WTC11 (cell line): ENCODE data around the gene CALCOCO2. TPM values are rescaled to one million over a fixed set of nuclear protein-coding genes. Genes with fewer than 3 reads are reported as not detected.
A peak's percentile ranks its signal among the peaks of the same experiment; 100 is the strongest.

Experiments
- CBFB ChIP-seq: sonication (generic); formaldehyde crosslinking; IDR thresholded peaks from 2 replicates; pipeline ENCODE4 v1.8.1; 2022; ENCODE audit warnings: mild to moderate bottlenecking, low read depth, missing genetic modification reagents
- ETV6 ChIP-seq: sonication (generic); formaldehyde crosslinking; IDR thresholded peaks from 2 replicates; pipeline ENCODE4 v1.8.1; 2022; ENCODE audit warnings: mild to moderate bottlenecking, missing genetic modification reagents
- GTF2I ChIP-seq: fragments of 250-450 bp; sonication (Bioruptor Pico); conservative IDR thresholded peaks from 2 replicates; pipeline ENCODE4 v1.4.0; 2021; ENCODE audit warnings: mild to moderate bottlenecking
- NFE2L1 ChIP-seq: sonication (generic); formaldehyde crosslinking; IDR thresholded peaks from 2 replicates; pipeline ENCODE4 v1.8.1; 2023; ENCODE audit warnings: missing genetic modification reagents
- NFYB ChIP-seq: sonication (generic); formaldehyde crosslinking; conservative IDR thresholded peaks from 2 replicates; pipeline ENCODE4 v1.8.0; 2022; ENCODE audit warnings: low read depth, missing genetic modification reagents
- PRRX2 ChIP-seq: fragments of 250-450 bp; sonication (Bioruptor Pico); IDR thresholded peaks from 2 replicates; pipeline ENCODE4 v1.8.0; 2021; ENCODE audit warnings: mild to moderate bottlenecking
- RELA ChIP-seq: sonication (generic); formaldehyde crosslinking; IDR thresholded peaks from 2 replicates; pipeline ENCODE4 v1.8.1; 2022; ENCODE audit warnings: missing genetic modification reagents, mild to moderate bottlenecking, borderline replicate concordance
- ZBTB21 ChIP-seq: sonication (generic); formaldehyde crosslinking; IDR thresholded peaks from 2 replicates; pipeline ENCODE4 v1.8.1; 2023; ENCODE audit warnings: mild to moderate bottlenecking, missing genetic modification reagents, borderline replicate concordance
- ZNF121 ChIP-seq: sonication (generic); formaldehyde crosslinking; IDR thresholded peaks from 2 replicates; pipeline ENCODE4 v1.8.0; 2023; ENCODE audit warnings: missing genetic modification reagents
- ZNF232 ChIP-seq: sonication (generic); formaldehyde crosslinking; IDR thresholded peaks from 2 replicates; pipeline ENCODE4 v1.8.0; 2022; ENCODE audit warnings: mild to moderate bottlenecking, missing genetic modification reagents
- ZNF416 ChIP-seq: fragments of 250-450 bp; sonication (Bioruptor Pico); IDR thresholded peaks from 2 replicates; pipeline ENCODE4 v1.9.0; 2021; ENCODE audit warnings: mild to moderate bottlenecking, inconsistent platforms
- total RNA-seq: library from RNA; stranded (reverse); gene quantifications from 3 replicates; pipeline ENCODE4 v1.2.3, GENCODE V29; 2021
- TF ChIP-seq, protein P1 (sequence below): sonication (generic); formaldehyde crosslinking; IDR thresholded peaks from 2 replicates; pipeline ENCODE4 v1.8.0; 2022; ENCODE audit warnings: missing genetic modification reagents
- TF ChIP-seq, protein P2 (sequence below): sonication (generic); formaldehyde crosslinking; IDR thresholded peaks from 2 replicates; pipeline ENCODE4 v1.8.1; 2022; ENCODE audit warnings: mild to moderate bottlenecking, moderate library complexity, missing genetic modification reagents
- TF ChIP-seq, protein P3 (sequence below): fragments of 200-600 bp; IDR thresholded peaks from 2 replicates; pipeline ENCODE4 v1.8.0; 2022; ENCODE audit warnings: antibody characterized with exemption
- TF ChIP-seq, protein P4 (sequence below): sonication (generic); formaldehyde crosslinking; IDR thresholded peaks from 2 replicates; pipeline ENCODE4 v1.8.0; 2023; ENCODE audit warnings: missing genetic modification reagents
- TF ChIP-seq, protein P5 (sequence below): fragments of 250-450 bp; sonication (Bioruptor Pico); IDR thresholded peaks from 2 replicates; pipeline ENCODE4 v1.9.0; 2021; ENCODE audit warnings: mild to moderate bottlenecking, borderline replicate concordance
- TF ChIP-seq, protein P6 (sequence below): sonication (generic); formaldehyde crosslinking; IDR thresholded peaks from 2 replicates; pipeline ENCODE4 v1.8.1; 2023; ENCODE audit warnings: mild to moderate bottlenecking, missing genetic modification reagents, moderate library complexity
- TF ChIP-seq, protein P7 (sequence below): sonication (generic); formaldehyde crosslinking; IDR thresholded peaks from 2 replicates; pipeline ENCODE4 v1.8.1; 2023; ENCODE audit warnings: mild to moderate bottlenecking, missing genetic modification reagents, borderline replicate concordance
- TF ChIP-seq, protein P8 (sequence below): sonication (generic); formaldehyde crosslinking; conservative IDR thresholded peaks from 2 replicates; pipeline ENCODE4 v1.8.1; 2023; ENCODE audit warnings: mild to moderate bottlenecking, low read depth, missing genetic modification reagents, moderate library complexity

CALCOCO2 gene
- total RNA-seq, 1 experiment from 2014 or later: 32.6 TPM

DNA sequence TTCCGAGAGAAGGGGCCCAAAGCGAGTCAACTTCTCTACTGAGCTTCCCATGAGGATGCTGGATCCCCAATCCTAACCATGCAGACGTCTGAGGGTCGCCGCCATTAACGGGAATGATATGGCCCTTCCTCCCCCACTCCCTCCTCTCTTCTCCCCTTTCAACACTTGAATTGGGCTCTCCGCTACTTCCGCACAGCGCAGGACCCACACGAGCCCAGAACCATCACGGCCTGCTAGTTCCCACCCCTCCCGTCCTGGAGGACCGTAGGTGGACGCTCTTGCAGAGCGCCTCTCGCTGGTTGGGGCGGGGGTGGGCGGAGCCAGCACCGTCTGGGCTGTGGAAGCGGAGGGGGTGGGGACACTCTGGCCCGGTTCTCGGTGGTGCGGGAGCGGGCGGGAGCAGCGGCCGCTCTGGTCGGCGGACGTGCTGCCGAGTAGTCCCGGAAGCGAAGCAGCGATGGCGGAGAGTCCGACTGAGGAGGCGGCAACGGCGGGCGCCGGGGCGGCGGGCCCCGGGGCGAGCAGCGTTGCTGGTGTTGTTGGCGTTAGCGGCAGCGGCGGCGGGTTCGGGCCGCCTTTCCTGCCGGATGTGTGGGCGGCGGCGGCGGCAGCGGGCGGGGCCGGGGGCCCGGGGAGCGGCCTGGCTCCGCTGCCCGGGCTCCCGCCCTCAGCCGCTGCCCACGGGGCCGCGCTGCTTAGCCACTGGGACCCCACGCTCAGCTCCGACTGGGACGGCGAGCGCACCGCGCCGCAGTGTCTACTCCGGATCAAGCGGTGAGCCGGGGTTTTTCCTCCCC is 77.4 kb downstream of the CALCOCO2 start, which contains the start of gene UBE2Z (continued):
- TF ChIP-seq ETV6 (CRISPR knock-in tag) (peak; percentile 89), ZNF232 (CRISPR knock-in tag) (no peak), ZNF416 (CRISPR knock-in tag) (0 out of 2 replicates have a peak, but pooled peaks have one; percentile 77), NFE2L1 (CRISPR knock-in tag) (peak; percentile 75; the same call in 1 of the 2 replicates), ZBTB21 (CRISPR knock-in tag) (peak; percentile 88), CBFB (CRISPR knock-in tag) (no peak; the same call in 1 of the 2 replicates), ZNF121 (CRISPR knock-in tag) (no peak), NFYB (no peak), PRRX2 (no peak), RELA (CRISPR knock-in tag) (no peak; the same call in 1 of the 2 replicates), GTF2I (CRISPR knock-in tag) (no peak)
- TF ChIP-seq, protein P1, sequence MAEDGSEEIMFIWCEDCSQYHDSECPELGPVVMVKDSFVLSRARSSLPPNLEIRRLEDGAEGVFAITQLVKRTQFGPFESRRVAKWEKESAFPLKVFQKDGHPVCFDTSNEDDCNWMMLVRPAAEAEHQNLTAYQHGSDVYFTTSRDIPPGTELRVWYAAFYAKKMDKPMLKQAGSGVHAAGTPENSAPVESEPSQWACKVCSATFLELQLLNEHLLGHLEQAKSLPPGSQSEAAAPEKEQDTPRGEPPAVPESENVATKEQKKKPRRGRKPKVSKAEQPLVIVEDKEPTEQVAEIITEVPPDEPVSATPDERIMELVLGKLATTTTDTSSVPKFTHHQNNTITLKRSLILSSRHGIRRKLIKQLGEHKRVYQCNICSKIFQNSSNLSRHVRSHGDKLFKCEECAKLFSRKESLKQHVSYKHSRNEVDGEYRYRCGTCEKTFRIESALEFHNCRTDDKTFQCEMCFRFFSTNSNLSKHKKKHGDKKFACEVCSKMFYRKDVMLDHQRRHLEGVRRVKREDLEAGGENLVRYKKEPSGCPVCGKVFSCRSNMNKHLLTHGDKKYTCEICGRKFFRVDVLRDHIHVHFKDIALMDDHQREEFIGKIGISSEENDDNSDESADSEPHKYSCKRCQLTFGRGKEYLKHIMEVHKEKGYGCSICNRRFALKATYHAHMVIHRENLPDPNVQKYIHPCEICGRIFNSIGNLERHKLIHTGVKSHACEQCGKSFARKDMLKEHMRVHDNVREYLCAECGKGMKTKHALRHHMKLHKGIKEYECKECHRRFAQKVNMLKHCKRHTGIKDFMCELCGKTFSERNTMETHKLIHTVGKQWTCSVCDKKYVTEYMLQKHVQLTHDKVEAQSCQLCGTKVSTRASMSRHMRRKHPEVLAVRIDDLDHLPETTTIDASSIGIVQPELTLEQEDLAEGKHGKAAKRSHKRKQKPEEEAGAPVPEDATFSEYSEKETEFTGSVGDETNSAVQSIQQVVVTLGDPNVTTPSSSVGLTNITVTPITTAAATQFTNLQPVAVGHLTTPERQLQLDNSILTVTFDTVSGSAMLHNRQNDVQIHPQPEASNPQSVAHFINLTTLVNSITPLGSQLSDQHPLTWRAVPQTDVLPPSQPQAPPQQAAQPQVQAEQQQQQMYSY (CRISPR knock-in tag): no peak
- TF ChIP-seq, protein P2, sequence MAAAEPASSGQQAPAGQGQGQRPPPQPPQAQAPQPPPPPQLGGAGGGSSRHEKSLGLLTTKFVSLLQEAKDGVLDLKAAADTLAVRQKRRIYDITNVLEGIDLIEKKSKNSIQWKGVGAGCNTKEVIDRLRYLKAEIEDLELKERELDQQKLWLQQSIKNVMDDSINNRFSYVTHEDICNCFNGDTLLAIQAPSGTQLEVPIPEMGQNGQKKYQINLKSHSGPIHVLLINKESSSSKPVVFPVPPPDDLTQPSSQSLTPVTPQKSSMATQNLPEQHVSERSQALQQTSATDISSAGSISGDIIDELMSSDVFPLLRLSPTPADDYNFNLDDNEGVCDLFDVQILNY (CRISPR knock-in tag): peak; percentile 84; the same call in 1 of the 2 replicates
- TF ChIP-seq, protein P3, sequence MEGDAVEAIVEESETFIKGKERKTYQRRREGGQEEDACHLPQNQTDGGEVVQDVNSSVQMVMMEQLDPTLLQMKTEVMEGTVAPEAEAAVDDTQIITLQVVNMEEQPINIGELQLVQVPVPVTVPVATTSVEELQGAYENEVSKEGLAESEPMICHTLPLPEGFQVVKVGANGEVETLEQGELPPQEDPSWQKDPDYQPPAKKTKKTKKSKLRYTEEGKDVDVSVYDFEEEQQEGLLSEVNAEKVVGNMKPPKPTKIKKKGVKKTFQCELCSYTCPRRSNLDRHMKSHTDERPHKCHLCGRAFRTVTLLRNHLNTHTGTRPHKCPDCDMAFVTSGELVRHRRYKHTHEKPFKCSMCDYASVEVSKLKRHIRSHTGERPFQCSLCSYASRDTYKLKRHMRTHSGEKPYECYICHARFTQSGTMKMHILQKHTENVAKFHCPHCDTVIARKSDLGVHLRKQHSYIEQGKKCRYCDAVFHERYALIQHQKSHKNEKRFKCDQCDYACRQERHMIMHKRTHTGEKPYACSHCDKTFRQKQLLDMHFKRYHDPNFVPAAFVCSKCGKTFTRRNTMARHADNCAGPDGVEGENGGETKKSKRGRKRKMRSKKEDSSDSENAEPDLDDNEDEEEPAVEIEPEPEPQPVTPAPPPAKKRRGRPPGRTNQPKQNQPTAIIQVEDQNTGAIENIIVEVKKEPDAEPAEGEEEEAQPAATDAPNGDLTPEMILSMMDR: no peak
- TF ChIP-seq, protein P4, sequence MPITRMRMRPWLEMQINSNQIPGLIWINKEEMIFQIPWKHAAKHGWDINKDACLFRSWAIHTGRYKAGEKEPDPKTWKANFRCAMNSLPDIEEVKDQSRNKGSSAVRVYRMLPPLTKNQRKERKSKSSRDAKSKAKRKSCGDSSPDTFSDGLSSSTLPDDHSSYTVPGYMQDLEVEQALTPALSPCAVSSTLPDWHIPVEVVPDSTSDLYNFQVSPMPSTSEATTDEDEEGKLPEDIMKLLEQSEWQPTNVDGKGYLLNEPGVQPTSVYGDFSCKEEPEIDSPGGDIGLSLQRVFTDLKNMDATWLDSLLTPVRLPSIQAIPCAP (CRISPR knock-in tag): 0 out of 2 replicates have a peak, but pooled peaks have one; percentile 44
- TF ChIP-seq, protein P5, sequence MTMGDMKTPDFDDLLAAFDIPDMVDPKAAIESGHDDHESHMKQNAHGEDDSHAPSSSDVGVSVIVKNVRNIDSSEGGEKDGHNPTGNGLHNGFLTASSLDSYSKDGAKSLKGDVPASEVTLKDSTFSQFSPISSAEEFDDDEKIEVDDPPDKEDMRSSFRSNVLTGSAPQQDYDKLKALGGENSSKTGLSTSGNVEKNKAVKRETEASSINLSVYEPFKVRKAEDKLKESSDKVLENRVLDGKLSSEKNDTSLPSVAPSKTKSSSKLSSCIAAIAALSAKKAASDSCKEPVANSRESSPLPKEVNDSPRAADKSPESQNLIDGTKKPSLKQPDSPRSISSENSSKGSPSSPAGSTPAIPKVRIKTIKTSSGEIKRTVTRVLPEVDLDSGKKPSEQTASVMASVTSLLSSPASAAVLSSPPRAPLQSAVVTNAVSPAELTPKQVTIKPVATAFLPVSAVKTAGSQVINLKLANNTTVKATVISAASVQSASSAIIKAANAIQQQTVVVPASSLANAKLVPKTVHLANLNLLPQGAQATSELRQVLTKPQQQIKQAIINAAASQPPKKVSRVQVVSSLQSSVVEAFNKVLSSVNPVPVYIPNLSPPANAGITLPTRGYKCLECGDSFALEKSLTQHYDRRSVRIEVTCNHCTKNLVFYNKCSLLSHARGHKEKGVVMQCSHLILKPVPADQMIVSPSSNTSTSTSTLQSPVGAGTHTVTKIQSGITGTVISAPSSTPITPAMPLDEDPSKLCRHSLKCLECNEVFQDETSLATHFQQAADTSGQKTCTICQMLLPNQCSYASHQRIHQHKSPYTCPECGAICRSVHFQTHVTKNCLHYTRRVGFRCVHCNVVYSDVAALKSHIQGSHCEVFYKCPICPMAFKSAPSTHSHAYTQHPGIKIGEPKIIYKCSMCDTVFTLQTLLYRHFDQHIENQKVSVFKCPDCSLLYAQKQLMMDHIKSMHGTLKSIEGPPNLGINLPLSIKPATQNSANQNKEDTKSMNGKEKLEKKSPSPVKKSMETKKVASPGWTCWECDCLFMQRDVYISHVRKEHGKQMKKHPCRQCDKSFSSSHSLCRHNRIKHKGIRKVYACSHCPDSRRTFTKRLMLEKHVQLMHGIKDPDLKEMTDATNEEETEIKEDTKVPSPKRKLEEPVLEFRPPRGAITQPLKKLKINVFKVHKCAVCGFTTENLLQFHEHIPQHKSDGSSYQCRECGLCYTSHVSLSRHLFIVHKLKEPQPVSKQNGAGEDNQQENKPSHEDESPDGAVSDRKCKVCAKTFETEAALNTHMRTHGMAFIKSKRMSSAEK: no peak
- TF ChIP-seq, protein P6, sequence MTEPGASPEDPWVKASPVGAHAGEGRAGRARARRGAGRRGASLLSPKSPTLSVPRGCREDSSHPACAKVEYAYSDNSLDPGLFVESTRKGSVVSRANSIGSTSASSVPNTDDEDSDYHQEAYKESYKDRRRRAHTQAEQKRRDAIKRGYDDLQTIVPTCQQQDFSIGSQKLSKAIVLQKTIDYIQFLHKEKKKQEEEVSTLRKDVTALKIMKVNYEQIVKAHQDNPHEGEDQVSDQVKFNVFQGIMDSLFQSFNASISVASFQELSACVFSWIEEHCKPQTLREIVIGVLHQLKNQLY (CRISPR knock-in tag): no peak
- TF ChIP-seq, protein P7, sequence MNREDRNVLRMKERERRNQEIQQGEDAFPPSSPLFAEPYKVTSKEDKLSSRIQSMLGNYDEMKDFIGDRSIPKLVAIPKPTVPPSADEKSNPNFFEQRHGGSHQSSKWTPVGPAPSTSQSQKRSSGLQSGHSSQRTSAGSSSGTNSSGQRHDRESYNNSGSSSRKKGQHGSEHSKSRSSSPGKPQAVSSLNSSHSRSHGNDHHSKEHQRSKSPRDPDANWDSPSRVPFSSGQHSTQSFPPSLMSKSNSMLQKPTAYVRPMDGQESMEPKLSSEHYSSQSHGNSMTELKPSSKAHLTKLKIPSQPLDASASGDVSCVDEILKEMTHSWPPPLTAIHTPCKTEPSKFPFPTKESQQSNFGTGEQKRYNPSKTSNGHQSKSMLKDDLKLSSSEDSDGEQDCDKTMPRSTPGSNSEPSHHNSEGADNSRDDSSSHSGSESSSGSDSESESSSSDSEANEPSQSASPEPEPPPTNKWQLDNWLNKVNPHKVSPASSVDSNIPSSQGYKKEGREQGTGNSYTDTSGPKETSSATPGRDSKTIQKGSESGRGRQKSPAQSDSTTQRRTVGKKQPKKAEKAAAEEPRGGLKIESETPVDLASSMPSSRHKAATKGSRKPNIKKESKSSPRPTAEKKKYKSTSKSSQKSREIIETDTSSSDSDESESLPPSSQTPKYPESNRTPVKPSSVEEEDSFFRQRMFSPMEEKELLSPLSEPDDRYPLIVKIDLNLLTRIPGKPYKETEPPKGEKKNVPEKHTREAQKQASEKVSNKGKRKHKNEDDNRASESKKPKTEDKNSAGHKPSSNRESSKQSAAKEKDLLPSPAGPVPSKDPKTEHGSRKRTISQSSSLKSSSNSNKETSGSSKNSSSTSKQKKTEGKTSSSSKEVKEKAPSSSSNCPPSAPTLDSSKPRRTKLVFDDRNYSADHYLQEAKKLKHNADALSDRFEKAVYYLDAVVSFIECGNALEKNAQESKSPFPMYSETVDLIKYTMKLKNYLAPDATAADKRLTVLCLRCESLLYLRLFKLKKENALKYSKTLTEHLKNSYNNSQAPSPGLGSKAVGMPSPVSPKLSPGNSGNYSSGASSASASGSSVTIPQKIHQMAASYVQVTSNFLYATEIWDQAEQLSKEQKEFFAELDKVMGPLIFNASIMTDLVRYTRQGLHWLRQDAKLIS: peak; percentile 87; the same call in 1 of the 2 replicates
- TF ChIP-seq, protein P8, sequence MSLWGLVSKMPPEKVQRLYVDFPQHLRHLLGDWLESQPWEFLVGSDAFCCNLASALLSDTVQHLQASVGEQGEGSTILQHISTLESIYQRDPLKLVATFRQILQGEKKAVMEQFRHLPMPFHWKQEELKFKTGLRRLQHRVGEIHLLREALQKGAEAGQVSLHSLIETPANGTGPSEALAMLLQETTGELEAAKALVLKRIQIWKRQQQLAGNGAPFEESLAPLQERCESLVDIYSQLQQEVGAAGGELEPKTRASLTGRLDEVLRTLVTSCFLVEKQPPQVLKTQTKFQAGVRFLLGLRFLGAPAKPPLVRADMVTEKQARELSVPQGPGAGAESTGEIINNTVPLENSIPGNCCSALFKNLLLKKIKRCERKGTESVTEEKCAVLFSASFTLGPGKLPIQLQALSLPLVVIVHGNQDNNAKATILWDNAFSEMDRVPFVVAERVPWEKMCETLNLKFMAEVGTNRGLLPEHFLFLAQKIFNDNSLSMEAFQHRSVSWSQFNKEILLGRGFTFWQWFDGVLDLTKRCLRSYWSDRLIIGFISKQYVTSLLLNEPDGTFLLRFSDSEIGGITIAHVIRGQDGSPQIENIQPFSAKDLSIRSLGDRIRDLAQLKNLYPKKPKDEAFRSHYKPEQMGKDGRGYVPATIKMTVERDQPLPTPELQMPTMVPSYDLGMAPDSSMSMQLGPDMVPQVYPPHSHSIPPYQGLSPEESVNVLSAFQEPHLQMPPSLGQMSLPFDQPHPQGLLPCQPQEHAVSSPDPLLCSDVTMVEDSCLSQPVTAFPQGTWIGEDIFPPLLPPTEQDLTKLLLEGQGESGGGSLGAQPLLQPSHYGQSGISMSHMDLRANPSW (CRISPR knock-in tag): no peak
